PFSK-1 (cell line): ENCODE data around the gene TSPAN4.
A peak's percentile ranks its signal among the peaks of the same experiment; 100 is the strongest.

Experiments
- FOXP2 ChIP-seq: optimal IDR thresholded peaks from 2 replicates; pipeline ENCODE3; 2011; ENCODE audit warnings: borderline replicate concordance, control low read depth, inconsistent platforms; ENCODE audit not compliant: insufficient read depth; ENCODE audit errors: extremely low read length, extremely low read depth
- POLR2AphosphoS5 ChIP-seq: IDR thresholded peaks from 2 replicates; pipeline ENCODE4 v1.6.1; 2012; ENCODE audit warnings: low read depth, mild to moderate bottlenecking, control low read depth, low read length, moderate library complexity
- TAF1 ChIP-seq: IDR thresholded peaks from 2 replicates; pipeline ENCODE4 v1.6.1; 2012; ENCODE audit warnings: low read length, control low read depth, borderline replicate concordance; ENCODE audit not compliant: insufficient read depth
- TF ChIP-seq, protein P1 (sequence below), 2 experiments: IDR thresholded peaks; 2 replicates each; pipeline versions ENCODE4 v1.6.1 to v1.8.0; 2011 to 2012; ENCODE audit warnings: low read depth in 2 of 2, low read length in 2 of 2, control low read depth in 1 of 2, inconsistent platforms in 1 of 2, mild to moderate bottlenecking in 1 of 2, moderate library complexity in 1 of 2; ENCODE audit not compliant: insufficient read depth in 1 of 2

- TF ChIP-seq, protein P1, sequence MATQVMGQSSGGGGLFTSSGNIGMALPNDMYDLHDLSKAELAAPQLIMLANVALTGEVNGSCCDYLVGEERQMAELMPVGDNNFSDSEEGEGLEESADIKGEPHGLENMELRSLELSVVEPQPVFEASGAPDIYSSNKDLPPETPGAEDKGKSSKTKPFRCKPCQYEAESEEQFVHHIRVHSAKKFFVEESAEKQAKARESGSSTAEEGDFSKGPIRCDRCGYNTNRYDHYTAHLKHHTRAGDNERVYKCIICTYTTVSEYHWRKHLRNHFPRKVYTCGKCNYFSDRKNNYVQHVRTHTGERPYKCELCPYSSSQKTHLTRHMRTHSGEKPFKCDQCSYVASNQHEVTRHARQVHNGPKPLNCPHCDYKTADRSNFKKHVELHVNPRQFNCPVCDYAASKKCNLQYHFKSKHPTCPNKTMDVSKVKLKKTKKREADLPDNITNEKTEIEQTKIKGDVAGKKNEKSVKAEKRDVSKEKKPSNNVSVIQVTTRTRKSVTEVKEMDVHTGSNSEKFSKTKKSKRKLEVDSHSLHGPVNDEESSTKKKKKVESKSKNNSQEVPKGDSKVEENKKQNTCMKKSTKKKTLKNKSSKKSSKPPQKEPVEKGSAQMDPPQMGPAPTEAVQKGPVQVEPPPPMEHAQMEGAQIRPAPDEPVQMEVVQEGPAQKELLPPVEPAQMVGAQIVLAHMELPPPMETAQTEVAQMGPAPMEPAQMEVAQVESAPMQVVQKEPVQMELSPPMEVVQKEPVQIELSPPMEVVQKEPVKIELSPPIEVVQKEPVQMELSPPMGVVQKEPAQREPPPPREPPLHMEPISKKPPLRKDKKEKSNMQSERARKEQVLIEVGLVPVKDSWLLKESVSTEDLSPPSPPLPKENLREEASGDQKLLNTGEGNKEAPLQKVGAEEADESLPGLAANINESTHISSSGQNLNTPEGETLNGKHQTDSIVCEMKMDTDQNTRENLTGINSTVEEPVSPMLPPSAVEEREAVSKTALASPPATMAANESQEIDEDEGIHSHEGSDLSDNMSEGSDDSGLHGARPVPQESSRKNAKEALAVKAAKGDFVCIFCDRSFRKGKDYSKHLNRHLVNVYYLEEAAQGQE (IDR thresholded peaks at IDR 0.05; ENCODE audit: insufficient read depth in 1 of 2, low read depth in 2 of 2, low read length in 2 of 2) = no peak
- no peak for TF ChIP-seq FOXP2
- peak; percentile 57; the same call in 1 of the 2 replicates for TF ChIP-seq POLR2AphosphoS5
- TF ChIP-seq TAF1 = no peak
Measured at GRCh38 chr11:839280-839623, 3.4 kb upstream of the TSPAN4 start.
